SK-N-SH treated with all-trans-retinoic acid at 6 μM for 48 hours (cell line): ENCODE measurements around the gene SLC4A4.

Experiments
- ATAC-seq: fragments of 200-7000 bp; cut with Tn5 transposase; 3 replicates; pipeline ENCODE4 v1.9.1; 2020; ENCODE audit warnings: mild to moderate bottlenecking, moderate library complexity
- BACH2 ChIP-seq: fragments of 250-450 bp; sonication (Bioruptor Pico); IDR thresholded peaks from 2 replicates; pipeline ENCODE4 v1.9.0; 2021; ENCODE audit warnings: mild to moderate bottlenecking, borderline replicate concordance
- CREB5 ChIP-seq: fragments of 250-450 bp; sonication (Bioruptor Pico); IDR thresholded peaks from 2 replicates; pipeline ENCODE4 v1.5.1; 2020; ENCODE audit warnings: low read depth, mild to moderate bottlenecking, moderate library complexity
- CSDC2 ChIP-seq: fragments of 250-450 bp; sonication (Bioruptor Pico); IDR thresholded peaks from 2 replicates; pipeline ENCODE4 v1.5.0; 2020; ENCODE audit warnings: mild to moderate bottlenecking, moderate library complexity
- CSRNP3 ChIP-seq: fragments of 250-450 bp; sonication (Bioruptor Pico); IDR thresholded peaks from 2 replicates; pipeline ENCODE4 v1.5.1; 2021; ENCODE audit warnings: mild to moderate bottlenecking, moderate library complexity
- ESRRG ChIP-seq: fragments of 250-450 bp; sonication (Bioruptor Pico); IDR thresholded peaks from 2 replicates; pipeline ENCODE4 v1.6.1; 2021; ENCODE audit warnings: mild to moderate bottlenecking
- GLIS3 ChIP-seq: fragments of 250-450 bp; sonication (Bioruptor Pico); IDR thresholded peaks from 2 replicates; pipeline ENCODE4 v1.5.0; 2020; ENCODE audit warnings: mild to moderate bottlenecking, moderate library complexity
- ISL1 ChIP-seq: fragments of 250-450 bp; sonication (Bioruptor Pico); IDR thresholded peaks from 2 replicates; pipeline ENCODE4 v2.1.2; 2022; ENCODE audit warnings: mild to moderate bottlenecking, moderate library complexity
- OSR1 ChIP-seq: fragments of 250-450 bp; sonication (Bioruptor Pico); IDR thresholded peaks from 2 replicates; pipeline ENCODE4 v1.8.0; 2022; ENCODE audit warnings: moderate library complexity, mild to moderate bottlenecking, inconsistent platforms
- PATZ1 ChIP-seq: fragments of 250-450 bp; sonication (Bioruptor Pico); IDR thresholded peaks from 2 replicates; pipeline ENCODE4 v1.8.0; 2020; ENCODE audit warnings: mild to moderate bottlenecking, moderate library complexity, borderline replicate concordance
- POU6F1 ChIP-seq: fragments of 250-450 bp; sonication (Bioruptor Pico); IDR thresholded peaks from 2 replicates; pipeline ENCODE4 v1.8.0; 2021; ENCODE audit warnings: low read depth, mild to moderate bottlenecking, moderate library complexity, borderline replicate concordance
- PPARA ChIP-seq: fragments of 250-450 bp; sonication (Bioruptor Pico); IDR thresholded peaks from 2 replicates; pipeline ENCODE4 v1.5.0; 2020; ENCODE audit warnings: mild to moderate bottlenecking, borderline replicate concordance
- RARB ChIP-seq: fragments of 250-450 bp; sonication (Bioruptor Pico); IDR thresholded peaks from 2 replicates; pipeline ENCODE4 v1.8.0; 2021; ENCODE audit warnings: mild to moderate bottlenecking, moderate library complexity
- SNAI2 ChIP-seq: fragments of 250-450 bp; sonication (Bioruptor Pico); IDR thresholded peaks from 2 replicates; pipeline ENCODE4 v1.5.0; 2020; ENCODE audit warnings: mild to moderate bottlenecking, moderate library complexity
- TCF4 ChIP-seq: fragments of 250-450 bp; sonication (Bioruptor Pico); IDR thresholded peaks from 2 replicates; pipeline ENCODE4 v1.8.0; 2021; ENCODE audit warnings: mild to moderate bottlenecking, moderate library complexity, borderline replicate concordance
- TOX ChIP-seq: fragments of 250-450 bp; sonication (Bioruptor Pico); IDR thresholded peaks from 2 replicates; pipeline ENCODE4 v1.8.0; 2021; ENCODE audit warnings: mild to moderate bottlenecking, moderate library complexity, borderline replicate concordance
- ZC3H10 ChIP-seq: fragments of 250-450 bp; sonication (Bioruptor Pico); IDR thresholded peaks from 2 replicates; pipeline ENCODE4 v1.5.1; 2021; ENCODE audit warnings: mild to moderate bottlenecking, moderate library complexity
- ZFP3 ChIP-seq: fragments of 250-450 bp; sonication (Bioruptor Pico); IDR thresholded peaks from 2 replicates; pipeline ENCODE4 v1.5.0; 2020; ENCODE audit warnings: mild to moderate bottlenecking, moderate library complexity
- ZFP30 ChIP-seq: fragments of 450-650 bp; formaldehyde crosslinking; IDR thresholded peaks from 2 replicates; pipeline ENCODE4 v1.5.0; 2022; ENCODE audit warnings: mild to moderate bottlenecking, moderate library complexity
- ZNF565 ChIP-seq: fragments of 450-650 bp; formaldehyde crosslinking; conservative IDR thresholded peaks from 2 replicates; pipeline ENCODE4 v1.5.0; 2020; ENCODE audit warnings: low read depth, mild to moderate bottlenecking, moderate library complexity
- ZNF70 ChIP-seq: fragments of 450-650 bp; formaldehyde crosslinking; IDR thresholded peaks from 2 replicates; pipeline ENCODE4 v1.5.0; 2020; ENCODE audit warnings: mild to moderate bottlenecking, moderate library complexity
- ZNF8 ChIP-seq: fragments of 450-650 bp; formaldehyde crosslinking; IDR thresholded peaks from 2 replicates; pipeline ENCODE4 v1.5.0; 2020; ENCODE audit warnings: mild to moderate bottlenecking, moderate library complexity

SLC4A4 gene

GRCh38 chr4:71294301-71294700 lies 44.5 kb upstream of the SLC4A4 start (continued):
- no peak for TF ChIP-seq PATZ1 (CRISPR knock-in tag)
- no peak for TF ChIP-seq CSDC2 (CRISPR knock-in tag)
- no peak for TF ChIP-seq ESRRG
- no peak for TF ChIP-seq TOX (CRISPR knock-in tag)
- TF ChIP-seq BACH2 (CRISPR knock-in tag), result no peak
- no peak for TF ChIP-seq ZNF70 (CRISPR knock-in tag)
- TF ChIP-seq PPARA (CRISPR knock-in tag), result no peak

- ATAC-seq, result no peak
- TF ChIP-seq POU6F1 (CRISPR knock-in tag) (no peak), GLIS3 (CRISPR knock-in tag) (no peak), ZNF8 (no peak), ZFP30 (CRISPR knock-in tag) (no peak), ESRRG (no peak), ZNF70 (CRISPR knock-in tag) (no peak), OSR1 (no peak), SNAI2 (CRISPR knock-in tag) (no peak), ISL1 (CRISPR knock-in tag) (no peak), TCF4 (CRISPR knock-in tag) (no peak), CSRNP3 (CRISPR knock-in tag) (no peak), ZC3H10 (CRISPR knock-in tag) (no peak), CREB5 (no peak), TOX (CRISPR knock-in tag) (no peak), PPARA (CRISPR knock-in tag) (no peak)
Observed at GRCh38 chr4:71296945-71297344, 41.9 kb upstream of the SLC4A4 start.

- TF ChIP-seq ZC3H10 (CRISPR knock-in tag), result no peak
- ATAC-seq, result no peak
Observed at GRCh38 chr4:71300362-71300761, 38.5 kb upstream of the SLC4A4 start.

GRCh38 chr4:71300964-71301363 lies 37.9 kb upstream of the SLC4A4 start:
- TF ChIP-seq ISL1 (CRISPR knock-in tag) (no peak), ZFP3 (no peak), PPARA (CRISPR knock-in tag) (no peak), POU6F1 (CRISPR knock-in tag) (no peak), ZNF70 (CRISPR knock-in tag) (no peak), ZC3H10 (CRISPR knock-in tag) (no peak), RARB (CRISPR knock-in tag) (no peak)
- no peak for ATAC-seq

- no peak for TF ChIP-seq OSR1
- no peak for TF ChIP-seq PPARA (CRISPR knock-in tag)
- no peak for TF ChIP-seq ZNF8
- no peak for TF ChIP-seq TCF4 (CRISPR knock-in tag)
- TF ChIP-seq BACH2 (CRISPR knock-in tag), result no peak
- TF ChIP-seq CSDC2 (CRISPR knock-in tag), result no peak
- TF ChIP-seq CSRNP3 (CRISPR knock-in tag), result no peak
- TF ChIP-seq CREB5, result no peak
- no peak for TF ChIP-seq ZNF565 (CRISPR knock-in tag)
- TF ChIP-seq GLIS3 (CRISPR knock-in tag), result no peak
- TF ChIP-seq TOX (CRISPR knock-in tag), result no peak
- TF ChIP-seq SNAI2 (CRISPR knock-in tag), result no peak
- no peak for ATAC-seq
Observed at GRCh38 chr4:71303287-71303686, 35.5 kb upstream of the SLC4A4 start.
